PC-9 (cell line): ENCODE measurements around the gene GYPC. TPM values are rescaled to one million over a fixed set of nuclear protein-coding genes. Genes with fewer than 3 reads are reported as not detected.
A peak's percentile ranks its signal among the peaks of the same experiment; 100 is the strongest.

ENCODE experiments used
- BruUV-seq: library from RNA; stranded (reverse); fragments of 400-500 nt; replicated peaks from 2 replicates; lab custom pipeline; 2021; lab: Mats Ljungman, UMichigan
- CTCF ChIA-PET: fragments of 300-600 bp; sonication (Branson Sonifier 250); formaldehyde crosslinking; loops from one replicate; lab custom pipeline; 2022; ENCODE audit warnings: antibody characterized with exemption; lab: Charles Lee
- POLR2A ChIA-PET: fragments of 300-600 bp; sonication (Branson Sonifier 250); formaldehyde crosslinking; loops from one replicate; lab custom pipeline; 2022; ENCODE audit warnings: antibody characterized with exemption; ENCODE audit not compliant: unreplicated experiment; lab: Charles Lee
- DNase-seq, 2 experiments: peaks; one replicate each; pipeline versions ENCODE4 v3.0.0 to v3.0.0-alpha.2; 2015 to 2022; ENCODE audit warnings: mixed read lengths in 1 of 2
- H2AFZ ChIP-seq: fragments of 200-600 bp; sonication (generic); 2 replicates; pipeline ENCODE4 v1.8.1; 2017; ENCODE audit warnings: antibody characterized with exemption
- H3F3A ChIP-seq: fragments of 200-600 bp; sonication (generic); 2 replicates; pipeline ENCODE4 v1.8.1; 2017; ENCODE audit warnings: antibody characterized with exemption, mild to moderate bottlenecking, low read depth; ENCODE audit not compliant: insufficient read depth
- H3K27ac ChIP-seq: fragments of 200-600 bp; sonication (generic); 2 replicates; pipeline ENCODE4 v1.6.1; 2016; ENCODE audit warnings: mixed run types
- H3K27me3 ChIP-seq: fragments of 200-600 bp; sonication (generic); 2 replicates; pipeline ENCODE4 v1.6.1; 2016; ENCODE audit warnings: low read depth, mixed run types; ENCODE audit not compliant: insufficient read depth
- H3K36me3 ChIP-seq: fragments of 200-600 bp; sonication (generic); 2 replicates; pipeline ENCODE4 v1.6.1; 2016; ENCODE audit warnings: low read depth, mixed run types
- H3K4me1 ChIP-seq: fragments of 200-600 bp; sonication (generic); replicated peaks from 2 replicates; pipeline ENCODE4 v1.6.1; 2016; ENCODE audit warnings: mixed run types; ENCODE audit not compliant: insufficient read depth
- H3K4me2 ChIP-seq: fragments of 200-600 bp; sonication (generic); 2 replicates; pipeline ENCODE4 v1.6.1; 2017; ENCODE audit warnings: mixed run types
- H3K4me3 ChIP-seq: fragments of 200-600 bp; sonication (generic); 2 replicates; pipeline ENCODE4 v1.6.1; 2016; ENCODE audit warnings: mixed run types
- H3K79me2 ChIP-seq: fragments of 200-600 bp; sonication (generic); 2 replicates; pipeline ENCODE4 v1.6.1; 2017; ENCODE audit warnings: low read depth, mixed run types
- H3K9me2 ChIP-seq: fragments of 200-600 bp; sonication (generic); 2 replicates; pipeline ENCODE4 v1.8.1; 2017; ENCODE audit warnings: mild to moderate bottlenecking; ENCODE audit not compliant: insufficient read depth
- H3K9me3 ChIP-seq: fragments of 200-600 bp; sonication (generic); 2 replicates; pipeline ENCODE4 v1.8.1; 2016; ENCODE audit warnings: low read depth; ENCODE audit not compliant: insufficient read depth
- H4K20me1 ChIP-seq: fragments of 200-600 bp; sonication (generic); 2 replicates; pipeline ENCODE4 v1.8.1; 2017; ENCODE audit not compliant: insufficient read depth
- EZH2 ChIP-seq: fragments of 200-600 bp; sonication (generic); IDR thresholded peaks from 2 replicates; pipeline ENCODE4 v1.8.0; 2017; ENCODE audit warnings: antibody characterized with exemption, low read depth
- intact Hi-C: fragments of 100-400 bp; cut with micrococcal nuclease; formaldehyde crosslinking; loops from one replicate; pipeline ENCODE4 v1.10.0; 2022; ENCODE audit not compliant: unreplicated experiment
- total RNA-seq: library from RNA; stranded (reverse); gene quantifications from 2 replicates; pipeline ENCODE4 v1.2.3, GENCODE V29; 2021
- TF ChIP-seq, protein P1 (sequence below): fragments of 200-600 bp; sonication (generic); conservative IDR thresholded peaks from 2 replicates; pipeline ENCODE4 v1.6.1; 2017; ENCODE audit warnings: mixed run types, antibody characterized with exemption, mild to moderate bottlenecking, moderate library complexity

The GYPC gene
- total RNA-seq, 1 experiment from 2014 or later: not detected

DNA sequence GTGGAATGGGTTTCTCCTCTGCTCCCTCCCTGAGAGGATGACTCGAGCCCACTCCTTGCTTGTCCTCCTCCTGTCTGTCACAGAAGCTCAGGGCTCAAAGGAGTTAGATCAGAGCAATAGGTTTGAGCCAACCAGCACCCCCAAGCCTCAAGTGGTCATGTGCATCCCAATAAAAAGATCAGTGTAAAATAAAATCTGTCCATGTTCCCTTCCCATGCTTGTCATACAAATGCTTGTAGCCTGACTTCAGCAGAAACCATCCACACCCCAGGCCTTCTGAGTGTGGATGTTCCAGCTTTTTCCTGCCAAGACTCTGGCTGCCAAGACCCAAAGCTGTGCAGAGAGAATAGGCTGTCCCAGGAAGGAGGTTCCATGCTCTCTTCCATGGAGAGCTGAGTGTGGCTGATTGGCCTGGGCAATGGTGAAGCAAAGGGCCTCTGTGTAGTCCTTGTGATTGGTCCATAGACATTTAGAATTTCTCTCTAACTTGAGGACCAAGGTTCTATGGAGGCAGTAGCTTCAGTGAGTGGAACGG is 67.4 kb downstream of the GYPC start:
- Histone ChIP-seq H2AFZ (no peak overlapping the region), H3K27me3 (peaks cover 28% of the 10 kb centered on the region), H3K9me2 (no peaks in the 10 kb centered on the region), H3K4me3 (no peak overlapping the region), H4K20me1 (no peaks in the 10 kb centered on the region), H3K27ac (no peak overlapping the region), H3K4me1 (no peaks in the 10 kb centered on the region), H3K9me3 (no peaks in the 10 kb centered on the region), H3F3A (no peaks in the 10 kb centered on the region), H3K36me3 (no peaks in the 10 kb centered on the region), H3K79me2 (no peaks in the 10 kb centered on the region), H3K4me2 (no peak overlapping the region)
- intact Hi-C loops: no loop called here
- no peak for DNase-seq
- no TSS peak for BruUV-seq
- no peak for TF ChIP-seq EZH2
- TF ChIP-seq, protein P1, sequence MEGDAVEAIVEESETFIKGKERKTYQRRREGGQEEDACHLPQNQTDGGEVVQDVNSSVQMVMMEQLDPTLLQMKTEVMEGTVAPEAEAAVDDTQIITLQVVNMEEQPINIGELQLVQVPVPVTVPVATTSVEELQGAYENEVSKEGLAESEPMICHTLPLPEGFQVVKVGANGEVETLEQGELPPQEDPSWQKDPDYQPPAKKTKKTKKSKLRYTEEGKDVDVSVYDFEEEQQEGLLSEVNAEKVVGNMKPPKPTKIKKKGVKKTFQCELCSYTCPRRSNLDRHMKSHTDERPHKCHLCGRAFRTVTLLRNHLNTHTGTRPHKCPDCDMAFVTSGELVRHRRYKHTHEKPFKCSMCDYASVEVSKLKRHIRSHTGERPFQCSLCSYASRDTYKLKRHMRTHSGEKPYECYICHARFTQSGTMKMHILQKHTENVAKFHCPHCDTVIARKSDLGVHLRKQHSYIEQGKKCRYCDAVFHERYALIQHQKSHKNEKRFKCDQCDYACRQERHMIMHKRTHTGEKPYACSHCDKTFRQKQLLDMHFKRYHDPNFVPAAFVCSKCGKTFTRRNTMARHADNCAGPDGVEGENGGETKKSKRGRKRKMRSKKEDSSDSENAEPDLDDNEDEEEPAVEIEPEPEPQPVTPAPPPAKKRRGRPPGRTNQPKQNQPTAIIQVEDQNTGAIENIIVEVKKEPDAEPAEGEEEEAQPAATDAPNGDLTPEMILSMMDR: no peak
- POLR2A ChIA-PET: no interaction called here
- CTCF ChIA-PET: no interaction called here

DNA sequence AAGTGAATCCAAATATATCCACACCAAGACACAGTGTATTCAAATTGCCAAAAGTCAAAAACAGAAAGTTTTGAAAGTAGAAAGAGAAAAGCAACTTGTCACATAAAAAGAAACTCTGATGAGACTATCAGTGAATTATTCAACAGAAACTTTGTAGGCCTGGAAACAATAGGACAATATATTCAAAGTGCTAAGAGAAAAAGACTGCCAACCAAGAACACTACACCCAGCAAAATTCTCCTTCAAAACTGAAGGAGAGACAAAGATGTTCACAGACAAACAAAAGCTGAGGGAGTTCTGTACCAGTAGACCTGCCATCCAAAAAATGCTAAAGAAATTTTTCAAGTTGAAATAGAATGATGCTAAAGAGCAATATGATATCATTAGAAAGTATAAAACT is 69.6 kb downstream of the GYPC start:
- TF ChIP-seq, protein P1: no peak
- no peak for TF ChIP-seq EZH2
- intact Hi-C loops: no loop called here
- Histone ChIP-seq H3K27me3 (peaks cover 24% of the 10 kb centered on the region), H2AFZ (no peak overlapping the region), H3K4me2 (no peak overlapping the region), H3K36me3 (no peaks in the 10 kb centered on the region), H3K4me1 (no peaks in the 10 kb centered on the region), H3K9me2 (no peaks in the 10 kb centered on the region), H3K79me2 (no peaks in the 10 kb centered on the region), H3K9me3 (no peaks in the 10 kb centered on the region), H3F3A (no peaks in the 10 kb centered on the region), H3K4me3 (no peak overlapping the region), H3K27ac (no peak overlapping the region), H4K20me1 (no peaks in the 10 kb centered on the region)
- no TSS peak for BruUV-seq
- peak in 1 of 2 experiments; percentile 16 for DNase-seq
- CTCF ChIA-PET: no interaction called here
- POLR2A ChIA-PET: no interaction called here

DNA sequence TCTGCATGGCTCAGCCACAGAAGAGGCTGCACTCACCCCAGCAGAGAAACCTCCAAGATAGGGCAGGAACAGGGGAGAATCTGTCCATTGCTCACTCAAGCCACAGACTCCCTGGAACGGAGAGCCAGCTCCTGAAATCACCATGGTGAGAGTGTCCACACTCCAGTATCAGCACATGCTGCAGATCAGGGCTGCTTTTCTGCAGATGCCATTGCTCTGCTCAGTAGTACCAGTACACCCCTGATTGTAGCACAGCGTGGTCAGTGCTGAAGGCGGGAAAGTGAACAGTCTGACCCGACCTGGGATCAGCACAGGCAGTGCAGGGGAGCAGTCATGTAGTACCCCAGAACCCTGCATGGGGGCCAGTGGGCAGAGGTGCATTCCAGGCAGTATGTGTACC is 73.9 kb downstream of the GYPC start:
- no peak for DNase-seq
- Histone ChIP-seq H3K27me3 (peaks cover 38% of the 10 kb centered on the region), H3K36me3 (no peaks in the 10 kb centered on the region), H3K4me3 (no peak overlapping the region), H2AFZ (no peak overlapping the region), H3K27ac (no peak overlapping the region), H3K4me2 (no peak overlapping the region), H3K9me2 (no peaks in the 10 kb centered on the region), H3F3A (no peaks in the 10 kb centered on the region), H3K4me1 (no peaks in the 10 kb centered on the region), H3K79me2 (no peaks in the 10 kb centered on the region), H4K20me1 (no peaks in the 10 kb centered on the region), H3K9me3 (no peaks in the 10 kb centered on the region)
- intact Hi-C loops: no loop called here
- TF ChIP-seq, protein P1: no peak
- BruUV-seq: no TSS peak
- ChIA-PET POLR2A (no interaction called here), CTCF (no interaction called here)
